H1 (cell line): ENCODE measurements around the gene CELA2A. TPM values are rescaled to one million over a fixed set of nuclear protein-coding genes. Genes with fewer than 3 reads are reported as not detected.

Experiments used
- CTCF ChIA-PET: fragments of 300-600 bp; sonication (Branson Sonifier 250); formaldehyde crosslinking; loops from one replicate; lab custom pipeline; 2021; ENCODE audit not compliant: partially characterized antibody; lab: Charles Lee
- POLR2A ChIA-PET: fragments of 300-600 bp; sonication (Branson Sonifier 250); formaldehyde crosslinking; loops from one replicate; lab custom pipeline; 2021; ENCODE audit warnings: inconsistent platforms; ENCODE audit not compliant: partially characterized antibody; lab: Charles Lee
- DNase-seq, 2 experiments: peaks; one replicate each; pipeline versions ENCODE4 v3.0.0 to v3.0.0-alpha.2; 2010 to 2022; ENCODE audit warnings: low spot score in 2 of 2, low read depth in 1 of 2, mixed read lengths in 1 of 2
- FAIRE-seq: peaks from 2 replicates; lab custom pipeline; 2011; peaks lifted over from hg19 to GRCh38; lab: Jason Lieb, UNC
- H2AFZ ChIP-seq: 2 replicates; pipeline ENCODE4 v1.8.1; 2012; ENCODE audit warnings: low read length, inconsistent platforms
- H2AK5ac ChIP-seq: 2 replicates; pipeline ENCODE4 v1.6.1; 2013; ENCODE audit warnings: low read depth, low read length
- H2BK120ac ChIP-seq: replicated peaks from 2 replicates; pipeline ENCODE3; 2013; ENCODE audit warnings: low read depth, low read length, inconsistent platforms
- H2BK12ac ChIP-seq: 2 replicates; pipeline ENCODE4 v1.6.1; 2013; ENCODE audit warnings: low read depth, low read length
- H2BK15ac ChIP-seq: 2 replicates; pipeline ENCODE4 v1.6.1; 2013; ENCODE audit warnings: low read length
- H2BK20ac ChIP-seq: 2 replicates; pipeline ENCODE4 v1.6.1; 2013; ENCODE audit warnings: low read length
- H2BK5ac ChIP-seq: 2 replicates; pipeline ENCODE4 v1.6.1; 2013; ENCODE audit warnings: low read depth, low read length
- H3K14ac ChIP-seq: 2 replicates; pipeline ENCODE4 v1.6.1; 2013; ENCODE audit warnings: inconsistent platforms; ENCODE audit not compliant: insufficient read length
- H3K18ac ChIP-seq: 2 replicates; pipeline ENCODE4 v1.6.1; 2013; ENCODE audit warnings: low read length; ENCODE audit errors: extremely low read depth
- H3K23ac ChIP-seq: 2 replicates; pipeline ENCODE4 v1.6.1; 2013; ENCODE audit warnings: inconsistent platforms; ENCODE audit not compliant: insufficient read length
- H3K23me2 ChIP-seq: 2 replicates; pipeline ENCODE4 v1.6.1; 2013; ENCODE audit warnings: low read depth, low read length
- H3K27ac ChIP-seq: 2 replicates; pipeline ENCODE4 v1.6.1; 2011; ENCODE audit warnings: low read depth, low read length, inconsistent platforms
- H3K27me3 ChIP-seq, 4 experiments: replicated peaks in 1 of 4; 1 replicate in 1 of 4; 2 replicates in 3 of 4; pipeline versions ENCODE4 v1.6.1 to v1.8.1; 2011 to 2013; ENCODE audit warnings: low read length in 3 of 4, mild to moderate bottlenecking in 3 of 4, inconsistent platforms in 2 of 4, mixed read lengths in 2 of 4, moderate library complexity in 1 of 4; ENCODE audit not compliant: control insufficient read depth in 3 of 4, insufficient read depth in 3 of 4; ENCODE audit errors: extremely low read depth in 1 of 4
- H3K36me3 ChIP-seq, 4 experiments: 2 replicates each; pipeline versions ENCODE4 v1.6.1 to v1.8.1; 2011 to 2013; ENCODE audit warnings: mild to moderate bottlenecking in 4 of 4, low read length in 3 of 4, moderate library complexity in 2 of 4, control low read depth in 1 of 4, inconsistent platforms in 1 of 4; ENCODE audit not compliant: insufficient read depth in 4 of 4, control insufficient read depth in 2 of 4
- H3K4ac ChIP-seq: replicated peaks from 2 replicates; pipeline ENCODE3; 2013; ENCODE audit warnings: low read length, low read depth, mixed read lengths, inconsistent platforms; ENCODE audit not compliant: insufficient read length
- H3K4me1 ChIP-seq, 4 experiments: replicated peaks in 1 of 4; 1 replicate in 1 of 4; 2 replicates in 3 of 4; pipeline versions ENCODE4 v1.6.1 to v1.8.1; 2011 to 2013; ENCODE audit warnings: low read length in 3 of 4, inconsistent platforms in 2 of 4, mixed read lengths in 1 of 4; ENCODE audit not compliant: insufficient read depth in 4 of 4, control insufficient read depth in 3 of 4
- H3K4me2 ChIP-seq, 2 experiments: 2 replicates each; pipeline versions ENCODE4 v1.6.1 to v1.8.1; 2011 to 2013; ENCODE audit warnings: low read depth in 2 of 2, low read length in 2 of 2, control low read depth in 1 of 2, inconsistent platforms in 1 of 2, mild to moderate bottlenecking in 1 of 2; ENCODE audit not compliant: insufficient read depth in 1 of 2
- H3K4me3 ChIP-seq, 4 experiments: fragments of 200-600, 300-600 bp in 1 of 4; sonication (generic), shearing (Covaris generic), sonication (Bioruptor Twin) in 1 of 4; 2 replicates each; pipeline versions ENCODE4 v1.5.1 to v1.8.1; 2011 to 2016; ENCODE audit warnings: low read length in 4 of 4, low read depth in 3 of 4, control low read depth in 2 of 4, inconsistent platforms in 2 of 4, mild to moderate bottlenecking in 2 of 4, mixed read lengths in 1 of 4, moderate library complexity in 1 of 4; ENCODE audit not compliant: insufficient read depth in 2 of 4; ENCODE audit errors: extremely low read depth in 1 of 4
- H3K56ac ChIP-seq: replicated peaks from 2 replicates; pipeline ENCODE3; 2013; ENCODE audit warnings: low read depth, mild to moderate bottlenecking, mixed read lengths, low read length, inconsistent platforms; ENCODE audit not compliant: insufficient read length
- H3K79me1 ChIP-seq: 2 replicates; pipeline ENCODE4 v1.6.1; 2013; ENCODE audit warnings: low read depth, low read length, control low read depth
- H3K79me2 ChIP-seq, 2 experiments: 2 replicates each; pipeline versions ENCODE4 v1.6.1 to v1.8.1; 2012 to 2013; ENCODE audit warnings: low read length in 2 of 2, mild to moderate bottlenecking in 2 of 2, inconsistent platforms in 1 of 2; ENCODE audit not compliant: insufficient read depth in 2 of 2, control insufficient read depth in 1 of 2
- H3K9ac ChIP-seq, 4 experiments: replicated peaks in 1 of 4; 1 replicate in 1 of 4; 2 replicates in 3 of 4; pipeline versions ENCODE4 v1.6.1 to v1.8.1; 2011 to 2013; ENCODE audit warnings: low read depth in 3 of 4, low read length in 3 of 4, control low read depth in 2 of 4, mild to moderate bottlenecking in 2 of 4, moderate library complexity in 2 of 4, inconsistent platforms in 1 of 4; ENCODE audit errors: extremely low read depth in 1 of 4
- H3K9me3 ChIP-seq, 2 experiments: 2 replicates each; pipeline versions ENCODE4 v1.6.1 to v1.8.1; 2012 to 2013; ENCODE audit warnings: mild to moderate bottlenecking in 2 of 2, moderate library complexity in 2 of 2, control low read depth in 1 of 2, inconsistent platforms in 1 of 2, low read depth in 1 of 2, low read length in 1 of 2, mixed read lengths in 1 of 2; ENCODE audit not compliant: insufficient read depth in 2 of 2
- H4K20me1 ChIP-seq, 2 experiments: replicated peaks in 1 of 2; 2 replicates each; pipeline versions ENCODE3 to v1.8.1; 2011 to 2013; ENCODE audit warnings: inconsistent platforms in 2 of 2, low read length in 2 of 2, mild to moderate bottlenecking in 1 of 2; ENCODE audit not compliant: insufficient read depth in 2 of 2, control insufficient read depth in 1 of 2
- H4K5ac ChIP-seq: 2 replicates; pipeline ENCODE4 v1.6.1; 2013; ENCODE audit warnings: low read length, low read depth, mixed read lengths, inconsistent platforms; ENCODE audit not compliant: insufficient read length
- H4K8ac ChIP-seq: 2 replicates; pipeline ENCODE4 v1.8.0; 2013; ENCODE audit warnings: mild to moderate bottlenecking, moderate library complexity, low read length, inconsistent platforms; ENCODE audit not compliant: insufficient read depth; ENCODE audit errors: extremely low read depth
- H4K91ac ChIP-seq: replicated peaks from 2 replicates; pipeline ENCODE3; 2013; ENCODE audit warnings: low read length, mixed read lengths, inconsistent platforms; ENCODE audit not compliant: insufficient read length
- CHD2 ChIP-seq: IDR thresholded peaks from 2 replicates; pipeline ENCODE4 v1.6.1; 2012; ENCODE audit warnings: low read length, improper control_type of control experiment
- RFX5 ChIP-seq: IDR thresholded peaks from 2 replicates; pipeline ENCODE4 v1.6.1; 2011; ENCODE audit warnings: low read depth, low read length, improper control_type of control experiment, borderline replicate concordance
- SIRT6 ChIP-seq: IDR thresholded peaks from one replicate; pipeline ENCODE4 v1.7.1; 2012; ENCODE audit warnings: low read length, inconsistent platforms
- SP2 ChIP-seq: IDR thresholded peaks from 2 replicates; pipeline ENCODE4 v1.6.1; 2012; ENCODE audit warnings: mild to moderate bottlenecking, low read length, inconsistent platforms
- SRF ChIP-seq: IDR thresholded peaks from 2 replicates; pipeline ENCODE4 v1.6.1; 2011; ENCODE audit warnings: mild to moderate bottlenecking, low read depth, low read length, moderate library complexity
- SUZ12 ChIP-seq: fragments of 200-600 bp; sonication (generic); IDR thresholded peaks from 2 replicates; pipeline ENCODE4 v1.6.1; 2012; ENCODE audit warnings: mild to moderate bottlenecking, inconsistent platforms, low read length, moderate library complexity, mixed read lengths
- TBP ChIP-seq: IDR thresholded peaks from 2 replicates; pipeline ENCODE4 v1.6.1; 2011; ENCODE audit warnings: low read depth, low read length, improper control_type of control experiment
- WGBS, 2 experiments: shearing (Covaris generic) in 1 of 2; methylation state at CpG; one replicate each; pipeline versions ENCODE4 v1.1.6 to v1.1.7; 2013 to 2015; ENCODE audit warnings: low lambda C conversion rate in 2 of 2, mixed read lengths in 2 of 2, inconsistent platforms in 1 of 2, low coverage in 1 of 2, missing lambda C conversion rate in 1 of 2; ENCODE audit not compliant: insufficient replicate concordance in 2 of 2, insufficient coverage in 1 of 2, insufficient read length in 1 of 2; ENCODE audit errors: extremely low coverage in 1 of 2, missing lambda C conversion rate in 1 of 2; 5-methylcytosine and 5-hydroxymethylcytosine counted together
- polyA plus RNA-seq, 7 experiments: library from polyadenylated mRNA; depleted of rRNA in 3 of 7; stranded (reverse) in 5 of 7; unstranded in 2 of 7; fragments of >200 nt in 5 of 7; fragments of 200-250 nt in 2 of 7; gene quantifications; 1 replicate in 5 of 7; 2 replicates in 1 of 7; 4 replicates in 1 of 7; pipeline versions ENCODE4 v1.2.1 to v1.2.3, GENCODE V29; 2011 to 2013; ENCODE audit warnings: missing spikeins in 2 of 7, mixed read lengths in 2 of 7
- total RNA-seq: library from RNA; stranded (reverse); fragmentation: NEBNext Ultra II Directional; extraction: Animal tissue kit (Norgen Biotek cat#: 25700); gene quantifications from 2 replicates; pipeline ENCODE4 v1.2.1, GENCODE V29; 2021

Gene CELA2A
- total and polyA plus RNA-seq, 2 of the 8 experiments (the other 6 are each of a cell fraction or from before 2014, with no cell fraction given) = not detected

DNA sequence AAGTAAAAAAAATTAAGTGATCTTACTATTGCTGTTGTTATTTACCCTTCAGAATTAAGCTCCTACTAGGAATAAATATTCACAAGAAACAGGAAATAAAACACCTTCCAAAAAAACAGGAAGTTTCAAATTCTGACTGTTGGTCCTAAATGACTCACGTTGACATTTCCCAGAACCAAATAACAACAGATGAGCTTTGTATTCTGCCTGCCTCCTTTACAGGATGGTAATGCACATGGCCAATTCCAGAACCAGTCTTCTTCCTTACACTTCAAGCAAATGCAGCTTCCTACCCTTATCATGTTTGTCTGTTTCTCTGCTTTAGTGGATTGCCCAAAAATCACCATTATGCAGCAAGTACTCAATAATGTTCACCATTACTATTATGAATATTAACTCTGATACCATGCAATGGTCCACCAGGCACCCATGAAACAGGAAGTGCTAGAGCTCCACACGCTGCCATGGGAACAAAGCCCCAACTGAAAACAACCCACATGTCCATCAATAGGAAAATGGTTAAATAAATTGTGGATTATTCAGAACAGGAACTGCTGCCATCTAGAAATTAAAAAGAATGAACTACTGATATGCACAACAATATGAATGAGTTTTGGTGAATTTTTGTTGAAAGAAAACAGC lies 58.6 kb downstream of the CELA2A start:
- Histone ChIP-seq H3K4me1 (peaks cover under 1 to 4% (median 2%) of the 10 kb centered on the region in 4 experiments; a peak in 6 of 7 replicates), H2AFZ (no peak overlapping the region), H3K9ac (no peak overlapping the region), H3K23ac (no peak overlapping the region), H3K9me3 (no peaks in the 10 kb centered on the region), H2BK20ac (no peak overlapping the region), H3K79me1 (peaks cover 7% of the 10 kb centered on the region; the same call in 1 of the 2 replicates), H3K14ac (no peak overlapping the region), H3K79me2 (peaks cover 0 to 18% of the 10 kb centered on the region in 2 experiments; a peak in 2 of 4 replicates), H2BK120ac (no peak overlapping the region), H2BK15ac (no peak overlapping the region), H4K20me1 (no peaks in the 10 kb centered on the region), H4K91ac (no peak overlapping the region), H3K27me3 (no peaks in the 10 kb centered on the region), H3K36me3 (peaks cover 0 to 22% (median 6%) of the 10 kb centered on the region in 4 experiments; a peak in 5 of 8 replicates), H2BK5ac (no peak overlapping the region), H3K23me2 (no peaks in the 10 kb centered on the region), H3K4me3 (no peak overlapping the region), H4K8ac (no peak overlapping the region), H3K4me2 (no peak overlapping the region), H3K4ac (no peak overlapping the region), H2AK5ac (no peak overlapping the region), H4K5ac (no peak overlapping the region), H3K27ac (no peak overlapping the region), H2BK12ac (no peak overlapping the region), H3K18ac (no peak overlapping the region), H3K56ac (no peak overlapping the region)
- CTCF ChIA-PET = no interaction called here
- no peak for TF ChIP-seq SRF
- no peak for TF ChIP-seq TBP
- TF ChIP-seq SIRT6 = no peak
- TF ChIP-seq SUZ12 = no peak
- TF ChIP-seq CHD2 = no peak
- no peak for TF ChIP-seq RFX5
- no peak for TF ChIP-seq SP2
- no peak for FAIRE-seq
- POLR2A ChIA-PET = interaction anchor here (0.8 to 2.4 kb wide), 2 partner anchors 9 to 227 kb away, joined by 3 to 7 read pairs; partner anchors contain the start of genes CASP9 and TMEM82
- DNase-seq = no peak
- 84% methylated on average over 2 of the region's 2 CpGs; no CpG with 5 or more reads in 1 of the 2 experiments for WGBS, 2 experiments
